IPS-18c (cell line): ENCODE data around the gene NGRN.
"Not testable (repeated sequence)": the region's sequence is repeated elsewhere in the genome, so short reads cannot be mapped to it uniquely, and the experiment has no call there.

Experiments
- H3K4me3 ChIP-seq: 2 replicates; pipeline ENCODE4 v1.7.0; 2013; ENCODE audit warnings: low read depth, mild to moderate bottlenecking, low read length, moderate library complexity; ENCODE audit not compliant: insufficient read depth
- H3K9me3 ChIP-seq: one replicate; pipeline ENCODE4 v1.6.1; 2013; ENCODE audit warnings: mild to moderate bottlenecking, low read length, moderate library complexity; ENCODE audit not compliant: control insufficient read depth, insufficient read depth

NGRN gene

DNA sequence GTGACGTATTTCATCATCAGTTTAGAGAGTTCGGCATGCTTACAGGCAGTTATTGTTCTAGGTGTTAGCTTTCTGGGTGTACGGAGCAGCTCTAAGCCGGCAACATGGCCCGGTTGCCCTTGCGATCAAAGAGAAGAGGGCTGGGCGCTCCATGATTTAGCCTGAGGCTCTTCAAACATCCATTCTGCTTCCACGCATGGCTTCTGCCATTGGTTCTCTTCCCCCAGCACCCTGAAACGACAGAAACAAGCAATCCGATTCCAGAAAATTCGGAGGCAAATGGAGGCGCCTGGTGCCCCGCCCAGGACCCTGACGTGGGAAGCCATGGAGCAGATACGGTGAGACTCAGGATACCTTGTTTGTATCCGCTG, 574 bp downstream of the NGRN start:
- H3K4me3 ChIP-seq: peak overlapping the region; percentile 97
- peaks cover under 1% of the 10 kb centered on the region for H3K9me3 ChIP-seq

DNA sequence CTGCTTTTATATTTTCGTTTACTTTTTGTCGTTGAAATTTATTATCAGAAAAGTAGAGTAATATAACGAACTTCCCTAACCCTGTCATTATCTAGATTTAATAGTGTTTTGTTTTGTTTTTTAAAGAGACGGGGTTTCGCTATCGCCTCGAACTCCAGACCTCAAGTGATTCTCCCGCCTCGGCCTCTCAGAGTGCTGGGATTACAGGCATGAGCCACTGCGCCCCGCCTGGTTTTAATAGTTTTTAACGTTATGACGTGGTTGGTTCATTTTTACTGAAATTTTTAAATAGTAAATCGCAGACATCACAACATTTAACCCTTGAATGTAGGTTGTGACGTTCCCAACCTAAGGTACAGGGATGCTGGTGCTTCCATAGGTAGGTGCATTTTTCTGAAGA, 1.0 kb downstream of the NGRN start:
- H3K4me3 ChIP-seq: peak overlapping the region; percentile 97

DNA sequence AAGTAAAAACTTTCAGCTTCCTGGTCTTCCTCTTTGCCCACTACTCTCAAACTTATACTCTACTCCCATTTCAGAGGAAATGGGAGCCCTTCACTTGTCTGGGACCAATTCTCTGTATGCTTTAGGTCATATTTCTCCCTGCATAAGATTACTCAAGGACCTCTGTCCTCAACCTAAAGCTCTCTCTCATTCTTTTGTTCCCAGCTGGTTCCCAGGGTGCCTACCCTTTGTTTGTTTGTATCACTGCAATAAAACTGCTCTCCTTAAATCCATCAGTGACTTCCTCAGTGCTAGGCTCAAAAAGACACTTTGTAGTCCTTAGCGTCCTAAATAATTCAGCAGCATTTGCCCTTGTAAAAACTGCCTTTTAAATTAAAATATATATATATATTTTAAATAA, 2.9 kb downstream of the NGRN start:
- Histone ChIP-seq H3K4me3 (peak overlapping the region; percentile 11; the same call in 1 of the 2 replicates), H3K9me3 (peaks cover 3% of the 10 kb centered on the region)

More for the DNA sequence above, 1.0 kb downstream of the NGRN start:
- H3K9me3 ChIP-seq: peaks cover 3% of the 10 kb centered on the region

DNA sequence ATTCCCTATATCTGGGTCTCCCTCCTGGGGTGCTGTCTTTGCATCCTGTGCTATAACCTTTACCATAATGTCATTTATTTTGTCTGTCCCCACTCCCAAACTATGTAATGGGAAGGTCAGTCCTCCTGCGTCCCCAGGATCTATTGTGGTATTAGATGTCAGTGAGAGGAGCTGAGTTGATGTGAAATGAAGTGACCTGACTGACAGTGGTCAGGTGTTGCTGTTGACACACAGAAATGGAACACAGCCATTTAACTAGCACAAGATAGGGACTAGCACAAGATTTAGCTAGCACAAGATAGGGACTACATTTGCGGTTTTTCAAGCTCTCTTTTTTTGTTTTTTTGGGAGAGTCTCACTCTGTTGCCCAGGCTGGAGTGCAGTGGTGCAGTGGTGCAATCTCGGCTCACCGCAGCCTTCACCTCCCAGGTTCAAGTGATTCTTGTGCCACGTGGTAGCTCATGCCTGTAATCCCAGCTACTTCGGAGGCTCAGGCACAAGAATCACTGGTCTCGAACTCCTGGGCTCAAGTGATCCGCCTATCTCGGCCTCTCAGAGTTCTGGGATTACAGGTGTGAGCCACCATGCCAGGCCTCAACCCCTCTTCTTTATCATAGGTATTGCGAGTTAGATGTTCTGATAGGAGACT, 5.2 kb downstream of the NGRN start:
- peaks cover 3% of the 10 kb centered on the region for H3K9me3 ChIP-seq
- no peak overlapping the region for H3K4me3 ChIP-seq

DNA sequence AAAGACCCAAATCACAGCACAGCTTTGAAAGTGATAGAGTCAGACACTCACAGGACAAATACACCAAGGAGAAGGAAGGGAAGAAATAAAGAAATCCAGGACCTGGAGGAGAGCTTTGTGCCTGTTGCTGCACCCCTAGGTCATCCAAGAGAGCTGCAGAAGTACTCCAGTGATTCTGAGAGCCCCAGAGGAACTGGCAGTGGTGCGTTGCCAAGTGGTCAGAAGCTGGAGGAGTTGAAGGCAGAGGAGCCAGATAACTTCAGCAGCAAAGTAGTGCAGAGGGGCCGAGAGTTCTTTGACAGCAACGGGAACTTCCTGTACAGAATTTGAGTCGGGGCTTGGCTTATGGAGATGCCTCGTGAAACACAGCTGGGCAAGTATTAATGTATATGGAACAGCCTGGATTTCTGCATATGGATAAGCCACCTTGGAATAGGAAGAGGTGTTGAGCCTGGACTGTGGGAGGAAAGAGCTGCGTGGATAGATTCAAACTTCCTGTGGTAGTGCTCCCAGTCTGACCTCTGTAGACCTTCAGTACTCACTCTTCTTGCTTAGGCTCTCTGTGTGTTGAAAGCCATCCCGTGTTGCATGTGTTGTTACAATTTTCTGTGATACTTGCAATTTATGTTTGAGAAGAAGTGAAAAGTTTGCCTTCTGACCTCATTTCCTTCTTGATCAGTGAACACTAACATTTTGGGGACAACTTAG, 6.1 kb downstream of the NGRN start:
- Histone ChIP-seq H3K4me3 (no peak overlapping the region), H3K9me3 (peaks cover 3% of the 10 kb centered on the region)

DNA sequence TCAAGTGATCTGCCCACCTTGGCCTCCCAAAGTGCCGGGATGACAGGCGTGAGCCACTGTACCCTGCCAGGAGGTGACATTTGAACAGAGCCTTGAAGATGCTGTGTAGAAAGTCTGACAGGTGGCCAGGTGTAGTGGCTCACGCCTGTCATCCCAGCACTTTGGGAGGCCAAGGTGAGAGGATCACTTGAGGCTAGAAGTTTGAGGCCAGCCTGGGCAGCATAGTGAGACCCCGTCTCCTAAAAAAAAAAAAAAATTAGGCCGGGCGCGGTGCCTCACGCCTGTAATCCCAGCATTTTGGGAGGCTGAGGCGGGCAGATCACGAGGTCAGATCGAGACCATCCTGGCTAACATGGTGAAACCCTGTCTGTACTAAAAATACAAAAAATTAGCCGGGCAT, 13.0 kb downstream of the NGRN start:
- not testable (repeated sequence) for H3K9me3 ChIP-seq, H3K4me3 ChIP-seq

DNA sequence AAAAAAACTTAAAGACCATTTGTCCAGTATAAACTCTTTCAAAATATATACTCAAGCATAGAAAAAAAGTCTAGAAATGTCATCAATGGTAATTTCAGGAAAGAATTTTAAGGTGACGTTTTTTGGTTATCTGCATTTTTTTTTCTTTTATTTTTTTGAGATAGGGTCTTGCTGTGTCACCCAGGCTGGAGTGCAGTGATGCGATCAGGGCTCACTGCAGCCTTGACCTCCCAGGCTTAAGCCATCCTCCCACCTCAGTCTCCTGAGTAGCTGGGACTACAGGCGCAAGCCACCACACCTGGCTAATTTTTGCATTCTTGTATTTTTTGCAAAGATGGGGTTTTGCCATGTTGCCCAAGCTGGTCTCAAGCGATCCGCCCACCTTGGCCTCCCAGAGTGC, 15.3 kb downstream of the NGRN start:
- not testable (repeated sequence) for H3K4me3 ChIP-seq, H3K9me3 ChIP-seq

DNA sequence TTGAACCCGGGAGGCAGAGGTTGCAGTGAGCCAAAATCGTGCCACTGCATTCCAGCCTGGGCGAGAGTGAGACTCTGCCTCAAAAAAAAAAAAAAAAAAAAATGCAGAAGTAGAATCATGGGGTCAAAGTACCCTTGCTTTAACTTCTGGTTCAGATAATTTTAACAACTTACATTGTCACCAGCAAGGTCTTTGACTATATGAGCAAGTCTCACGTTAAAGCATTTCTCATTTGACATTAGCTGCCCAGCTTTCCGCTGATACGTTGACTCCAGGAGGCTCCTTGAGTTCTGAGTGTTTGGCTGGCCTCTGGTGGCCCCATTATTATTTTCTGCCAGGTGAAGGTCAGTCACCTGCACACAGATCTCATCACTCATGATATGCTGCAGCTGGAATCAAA, 16.2 kb downstream of the NGRN start:
- not testable (repeated sequence) for H3K9me3 ChIP-seq

DNA sequence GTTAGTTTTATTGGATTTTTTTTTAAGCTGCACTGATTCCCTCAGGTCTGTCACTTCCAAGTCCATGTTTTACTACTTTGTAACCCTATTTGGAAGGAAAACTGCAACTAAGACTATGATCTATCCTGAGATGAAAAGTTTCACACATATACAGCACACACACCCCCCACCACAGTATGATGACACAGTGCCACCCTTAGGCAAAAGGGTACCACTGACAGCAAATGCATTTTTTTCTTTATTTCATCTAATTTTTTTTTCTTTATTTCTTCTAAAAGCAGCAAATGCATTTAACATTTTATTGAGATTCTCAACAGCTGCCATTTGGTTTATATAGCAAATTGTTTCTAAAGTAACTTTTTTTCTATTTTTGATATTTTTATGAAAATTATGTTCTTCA, 21.2 kb downstream of the NGRN start:
- H3K9me3 ChIP-seq: no peaks in the 10 kb centered on the region
- no peak overlapping the region for H3K4me3 ChIP-seq

More for the DNA sequence above, 16.2 kb downstream of the NGRN start:
- not testable (repeated sequence) for H3K4me3 ChIP-seq

DNA sequence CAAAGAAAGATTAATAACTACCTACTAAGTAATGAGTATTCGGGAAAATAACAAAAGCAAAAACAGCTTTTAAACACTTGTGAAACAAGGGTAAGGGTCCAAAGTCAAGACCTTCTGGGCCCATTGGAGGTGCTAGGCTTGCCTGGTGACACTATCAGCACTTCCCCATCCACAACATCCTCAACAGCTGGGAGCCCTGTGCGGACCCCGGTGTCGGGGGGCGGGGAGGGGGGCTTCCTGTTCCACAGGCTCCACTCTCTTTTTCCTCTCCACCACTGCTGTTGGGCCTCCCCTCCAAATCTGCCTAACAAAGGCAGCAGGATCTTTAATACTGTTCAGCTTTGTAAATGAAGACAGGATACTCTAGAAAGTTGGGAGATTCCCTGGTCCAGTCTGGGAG, 21.6 kb downstream of the NGRN start:
- no peaks in the 10 kb centered on the region for H3K9me3 ChIP-seq

DNA sequence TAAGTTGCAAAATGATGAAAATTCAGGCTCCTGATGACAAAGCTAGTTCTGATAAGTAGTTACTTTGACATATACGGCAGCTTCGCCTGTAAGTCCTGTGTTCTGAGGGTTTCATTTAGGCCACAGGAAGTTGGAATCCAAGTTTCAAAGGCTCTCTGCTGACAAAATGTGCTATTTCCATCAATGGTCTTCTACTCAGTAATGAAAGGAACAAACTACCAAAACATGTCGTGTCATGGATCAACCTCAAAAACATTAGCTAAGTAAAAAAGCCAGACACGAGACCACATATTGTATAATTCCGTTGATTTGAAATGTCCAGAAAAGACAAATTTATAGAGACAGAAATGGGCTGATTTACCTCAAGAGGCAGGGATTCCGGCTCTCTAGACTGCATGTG, 22.5 kb downstream of the NGRN start:
- Histone ChIP-seq H3K9me3 (no peaks in the 10 kb centered on the region), H3K4me3 (no peak overlapping the region)

More for the DNA sequence above, 21.6 kb downstream of the NGRN start:
- H3K4me3 ChIP-seq: no peak overlapping the region

DNA sequence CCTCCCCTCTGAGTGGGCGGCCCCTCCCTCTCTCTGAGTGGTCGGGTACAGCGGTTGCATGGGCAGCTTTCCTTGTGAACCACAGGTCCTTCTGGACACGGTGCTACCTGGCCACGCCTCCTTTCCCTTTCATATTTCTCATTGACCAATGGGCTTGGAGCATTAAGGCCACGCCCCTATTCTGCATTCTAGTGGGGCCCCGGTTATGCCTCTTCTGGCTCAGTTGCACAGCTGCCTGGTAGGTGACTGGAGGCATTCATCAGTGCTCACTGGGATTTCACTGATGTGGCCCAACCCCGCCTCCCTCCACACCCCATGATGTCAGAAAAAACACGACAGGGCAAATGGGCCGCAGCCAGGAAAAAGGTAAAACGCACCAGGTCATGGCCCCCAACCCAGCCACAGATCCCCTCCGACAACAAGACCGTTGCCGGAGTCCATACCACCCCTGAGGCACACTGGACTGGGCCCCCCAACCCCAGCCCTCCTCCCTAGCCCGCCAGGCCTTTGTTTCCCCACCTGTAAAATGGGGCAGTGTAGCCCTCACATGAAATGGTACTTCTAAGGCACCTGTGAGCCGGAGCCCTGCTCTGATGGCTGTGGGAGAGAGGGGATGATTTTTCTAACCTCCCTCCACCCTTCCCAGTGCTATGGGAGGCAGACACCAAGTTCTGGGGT, 26.3 kb downstream of the NGRN start:
- H3K4me3 ChIP-seq: no peak overlapping the region

DNA sequence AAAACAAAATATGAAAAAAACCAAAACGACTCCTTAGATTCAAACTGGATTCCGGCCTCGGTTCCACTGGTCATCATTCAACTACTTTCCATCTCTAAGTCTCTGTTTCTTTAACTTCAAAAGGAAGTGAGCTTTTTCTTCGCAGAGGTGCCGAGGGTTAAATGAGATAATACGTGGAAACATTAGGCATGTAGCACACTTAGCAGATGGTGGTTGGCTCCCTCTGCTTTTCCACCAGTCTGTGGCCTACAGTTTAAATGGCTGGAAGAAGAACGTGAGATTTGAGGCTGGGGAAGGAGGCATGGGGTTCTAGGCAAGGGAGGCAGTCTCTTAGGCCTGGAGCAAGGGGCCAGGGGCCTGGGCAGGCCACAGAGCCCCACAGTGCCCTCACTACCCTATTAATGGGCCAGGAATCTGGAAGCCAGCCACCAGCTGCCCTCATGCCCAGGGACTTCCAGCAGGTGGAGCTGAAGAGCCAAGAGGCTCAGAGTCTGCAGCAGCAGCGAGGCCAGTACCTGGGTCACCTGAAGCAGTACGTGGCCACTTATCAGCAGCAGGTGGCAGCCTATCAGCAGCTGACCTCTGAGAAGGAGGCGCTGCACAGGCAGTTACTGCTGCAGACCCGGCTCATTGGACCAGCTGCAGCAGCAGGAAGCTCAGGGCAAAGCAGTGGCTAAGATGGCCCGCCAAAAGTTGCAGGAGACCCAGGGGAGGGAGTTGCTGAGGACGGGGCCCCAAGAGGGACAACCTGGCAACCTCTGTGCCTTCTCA, 27.8 kb downstream of the NGRN start:
- H3K4me3 ChIP-seq, H3K9me3 ChIP-seq: not testable (repeated sequence)

More for the DNA sequence above, 26.3 kb downstream of the NGRN start:
- H3K9me3 ChIP-seq: no peaks in the 10 kb centered on the region

DNA sequence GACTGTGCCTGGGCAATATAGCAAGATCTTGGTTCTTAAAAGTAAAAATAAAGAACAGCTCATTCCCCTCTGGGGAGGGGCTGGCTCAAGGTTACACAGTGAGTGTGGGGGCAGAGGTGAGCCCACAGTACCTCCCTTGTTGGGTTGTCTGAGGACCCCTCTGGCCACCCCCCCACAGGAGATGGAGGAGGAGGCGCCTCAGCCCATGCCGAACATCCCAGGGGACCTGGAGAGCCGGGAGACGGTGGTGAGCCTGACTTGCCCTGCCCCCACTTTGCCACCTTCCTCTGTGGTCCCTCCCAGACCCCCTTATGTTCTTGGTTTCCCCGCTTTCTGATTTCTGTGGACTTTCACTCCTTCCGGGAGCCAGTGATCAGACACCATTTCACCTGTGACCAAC, 28.7 kb downstream of the NGRN start:
- Histone ChIP-seq H3K4me3 (no peak overlapping the region), H3K9me3 (no peaks in the 10 kb centered on the region)

DNA sequence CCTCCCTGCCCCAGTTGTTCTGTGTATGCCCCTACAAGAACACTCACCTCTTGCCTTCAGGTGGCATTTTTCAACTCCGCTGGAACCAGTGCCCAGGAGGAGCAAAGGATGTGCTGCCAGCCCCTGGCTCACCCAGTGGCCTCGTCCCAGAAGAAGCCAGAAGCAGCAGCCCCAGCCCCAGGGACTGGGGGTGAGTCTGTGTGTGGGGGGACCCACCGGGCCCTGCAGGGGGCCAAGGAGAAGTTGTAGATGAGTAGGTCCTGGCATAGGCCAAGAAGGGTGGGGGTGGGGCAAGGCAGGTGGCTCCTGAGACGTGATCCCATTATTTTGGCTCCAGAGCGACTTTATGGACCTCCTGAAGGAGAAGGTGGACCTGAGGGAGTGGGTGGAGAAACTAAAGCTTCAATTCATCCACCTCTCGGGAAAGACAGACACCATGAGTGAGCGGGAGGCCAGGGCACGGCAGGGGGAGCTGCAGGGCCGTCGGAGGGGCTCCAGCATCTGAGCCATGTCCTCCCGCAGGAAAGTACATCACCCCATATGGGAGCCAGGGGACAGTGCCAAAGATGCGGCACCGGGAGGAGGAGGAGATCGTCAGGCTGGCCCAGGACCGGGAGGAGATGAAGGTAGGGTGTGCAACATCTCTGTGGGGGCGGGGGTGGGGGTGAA, 29.3 kb downstream of the NGRN start:
- Histone ChIP-seq H3K9me3 (no peaks in the 10 kb centered on the region), H3K4me3 (no peak overlapping the region)

DNA sequence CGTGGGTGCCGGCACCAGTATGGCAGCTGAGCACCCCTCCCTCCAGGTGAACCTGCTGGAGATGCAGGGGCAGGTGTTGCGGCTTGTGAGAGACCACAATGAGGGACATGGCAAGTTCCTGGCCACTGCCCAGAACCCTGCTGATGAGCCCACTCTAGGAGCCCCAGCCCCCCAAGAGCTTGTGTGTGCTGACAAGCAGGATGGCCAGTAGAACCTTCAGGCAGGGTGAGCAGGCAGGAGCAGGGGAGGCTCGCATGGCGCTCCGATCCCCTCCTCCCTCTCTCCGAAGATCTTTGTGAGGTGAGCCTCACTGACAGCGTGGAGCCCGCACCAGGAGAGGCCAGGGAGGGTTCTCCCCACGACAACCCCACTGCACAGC, 29.8 kb downstream of the NGRN start:
- Histone ChIP-seq H3K9me3 (no peaks in the 10 kb centered on the region), H3K4me3 (no peak overlapping the region)

DNA sequence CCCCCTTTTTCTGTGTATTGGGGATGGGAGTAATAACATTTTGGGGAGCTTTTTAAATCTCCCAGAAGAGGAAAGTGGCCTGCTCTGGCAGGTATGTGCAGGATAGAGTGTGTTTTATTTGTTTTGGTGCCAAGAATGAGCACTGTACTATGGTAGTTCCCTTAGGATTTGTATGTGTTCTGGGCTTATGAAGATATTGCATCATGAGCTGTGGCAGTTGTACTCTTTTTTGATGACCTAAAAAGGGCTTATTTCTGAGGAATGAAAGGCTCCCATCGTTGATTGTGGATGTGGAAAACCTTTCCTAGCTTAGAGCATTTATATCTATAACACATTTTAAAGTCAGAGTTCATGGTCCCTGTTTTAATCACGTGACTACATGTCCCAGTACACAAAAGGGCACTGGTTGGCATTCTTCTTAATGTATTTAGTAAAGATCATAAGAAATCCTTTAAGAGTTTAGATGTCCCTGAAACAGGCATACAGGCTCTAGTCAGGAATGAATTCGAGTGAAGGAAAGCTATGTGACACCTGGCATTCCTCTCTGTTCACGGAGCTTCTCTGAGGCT, 30.9 kb downstream of the NGRN start:
- not testable (repeated sequence) for H3K4me3 ChIP-seq

More for the DNA sequence above, 30.9 kb downstream of the NGRN start:
- H3K9me3 ChIP-seq: not testable (repeated sequence)
